MM.1S (cell line): ENCODE results near the gene UXS1.

Experiments used
- DNase-seq: peaks from one replicate; pipeline ENCODE4 v3.0.0-alpha.2; 2015
- H2AFZ ChIP-seq: fragments of 300-600 bp; sonication (generic); 2 replicates; pipeline ENCODE4 v1.6.0; 2016; ENCODE audit warnings: antibody characterized with exemption, low read length
- H3F3A ChIP-seq: fragments of 300-600 bp; sonication (generic); 2 replicates; pipeline ENCODE4 v1.6.1; 2016; ENCODE audit warnings: mild to moderate bottlenecking, antibody characterized with exemption, low read length, moderate library complexity, mixed read lengths; ENCODE audit not compliant: insufficient read depth
- H3K27ac ChIP-seq: fragments of 300-600 bp; sonication (generic); 2 replicates; pipeline ENCODE4 v1.5.1; 2016; ENCODE audit warnings: mild to moderate bottlenecking, low read length
- H3K27me3 ChIP-seq: fragments of 300-600 bp; sonication (generic); replicated peaks from 2 replicates; pipeline ENCODE4 v1.6.0; 2016; ENCODE audit warnings: low read length; ENCODE audit not compliant: insufficient read depth
- H3K36me3 ChIP-seq: fragments of 300-600 bp; sonication (generic); replicated peaks from 2 replicates; pipeline ENCODE4 v1.6.1; 2016; ENCODE audit warnings: mild to moderate bottlenecking, low read length, mixed read lengths; ENCODE audit not compliant: insufficient read depth
- H3K4me1 ChIP-seq: fragments of 300-600 bp; sonication (generic); 2 replicates; pipeline ENCODE4 v1.6.1; 2016; ENCODE audit warnings: low read length, mixed read lengths
- H3K4me2 ChIP-seq: fragments of 300-600 bp; sonication (generic); 2 replicates; pipeline ENCODE4 v1.6.0; 2016; ENCODE audit warnings: low read depth, low read length
- H3K4me3 ChIP-seq: fragments of 300-600 bp; sonication (generic); 2 replicates; pipeline ENCODE4 v1.5.1; 2016; ENCODE audit warnings: low read length, mixed read lengths
- H3K79me2 ChIP-seq: fragments of 300-600 bp; sonication (generic); 2 replicates; pipeline ENCODE4 v1.6.1; 2016; ENCODE audit warnings: mixed run types, low read length, mixed read lengths
- H3K9ac ChIP-seq: fragments of 300-600 bp; sonication (generic); 2 replicates; pipeline ENCODE4 v1.6.1; 2016; ENCODE audit warnings: low read length, mixed read lengths
- H3K9me2 ChIP-seq: fragments of 300-600 bp; sonication (generic); replicated peaks from 2 replicates; pipeline ENCODE4 v1.6.1; 2016; ENCODE audit warnings: mild to moderate bottlenecking, low read length, mixed read lengths; ENCODE audit not compliant: insufficient read depth
- H3K9me3 ChIP-seq: fragments of 300-600 bp; sonication (generic); replicated peaks from 2 replicates; pipeline ENCODE4 v1.6.1; 2016; ENCODE audit warnings: mild to moderate bottlenecking, low read length, mixed read lengths; ENCODE audit not compliant: insufficient read depth
- H4K20me1 ChIP-seq: fragments of 300-600 bp; sonication (generic); 2 replicates; pipeline ENCODE4 v1.6.1; 2016; ENCODE audit warnings: mild to moderate bottlenecking, low read length, moderate library complexity, mixed read lengths; ENCODE audit not compliant: insufficient read depth
- CTCF ChIP-seq: fragments of 300-600 bp; sonication (generic); IDR thresholded peaks from 2 replicates; pipeline ENCODE4 v1.5.1; 2016; ENCODE audit warnings: antibody characterized with exemption, low read length, mixed read lengths
- EZH2 ChIP-seq: fragments of 300-600 bp; sonication (generic); optimal IDR thresholded peaks from 2 replicates; pipeline ENCODE3; 2017; ENCODE audit warnings: low read depth, mild to moderate bottlenecking, antibody characterized with exemption, low read length, mixed read lengths
- EZH2phosphoT487 ChIP-seq: fragments of 300-600 bp; sonication (generic); IDR thresholded peaks from 2 replicates; pipeline ENCODE4 v1.6.1; 2018; ENCODE audit warnings: antibody characterized with exemption, low read length

The UXS1 gene

GRCh38 chr2:106172649-106173048 is 21.5 kb downstream of the UXS1 start:
- H3K36me3 ChIP-seq: no peaks in the 10 kb centered on the region
- no peak overlapping the region for H2AFZ ChIP-seq
- H3K27me3 ChIP-seq: no peaks in the 10 kb centered on the region
- no peaks in the 10 kb centered on the region for H3K9me2 ChIP-seq
- DNase-seq: no peak
- peaks cover 4% of the 10 kb centered on the region; the same call in 1 of the 2 replicates for H3K79me2 ChIP-seq
- no peak overlapping the region for H3K4me2 ChIP-seq
- no peak overlapping the region for H3K4me3 ChIP-seq
- H3K27ac ChIP-seq: no peak overlapping the region
- H3K9ac ChIP-seq: no peak overlapping the region
- H3F3A ChIP-seq: no peaks in the 10 kb centered on the region
- no peaks in the 10 kb centered on the region for H3K9me3 ChIP-seq
- no peak for TF ChIP-seq EZH2phosphoT487
- no peak for TF ChIP-seq CTCF
- no peak for TF ChIP-seq EZH2
- no peaks in the 10 kb centered on the region for H4K20me1 ChIP-seq
- no peaks in the 10 kb centered on the region for H3K4me1 ChIP-seq

DNA sequence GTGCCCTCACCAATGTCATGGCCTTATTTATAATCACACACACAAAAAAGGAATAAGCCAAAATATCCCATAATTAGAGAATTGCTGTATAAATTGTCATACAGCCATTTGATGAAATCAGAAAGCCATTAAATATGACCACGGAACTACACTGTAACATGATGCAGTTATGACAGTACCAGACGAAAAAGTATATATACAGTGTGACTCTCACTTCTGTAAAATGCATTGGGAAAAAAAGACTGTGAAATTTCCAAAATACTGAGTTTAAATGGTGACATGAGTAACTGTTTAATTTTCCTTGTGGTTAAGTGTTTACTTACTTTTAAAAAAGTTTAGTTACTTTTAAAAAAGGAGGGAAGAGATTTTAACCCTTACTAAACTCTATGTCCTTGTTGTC is 25.4 kb downstream of the UXS1 start:
- Histone ChIP-seq H3K27ac (no peak overlapping the region), H3K79me2 (peaks cover 4% of the 10 kb centered on the region; the same call in 1 of the 2 replicates), H3K9me2 (no peaks in the 10 kb centered on the region), H3K9ac (no peak overlapping the region), H2AFZ (no peak overlapping the region), H3K4me3 (no peak overlapping the region), H3F3A (no peaks in the 10 kb centered on the region), H4K20me1 (no peaks in the 10 kb centered on the region), H3K27me3 (no peaks in the 10 kb centered on the region), H3K4me2 (no peak overlapping the region), H3K9me3 (no peaks in the 10 kb centered on the region), H3K36me3 (no peaks in the 10 kb centered on the region), H3K4me1 (no peaks in the 10 kb centered on the region)
- DNase-seq: no peak
- TF ChIP-seq EZH2phosphoT487 (no peak), EZH2 (no peak), CTCF (no peak)

- Histone ChIP-seq H3K9me2 (no peaks in the 10 kb centered on the region), H3K27ac (no peak overlapping the region), H2AFZ (no peak overlapping the region), H3K9me3 (no peaks in the 10 kb centered on the region), H3K9ac (no peak overlapping the region), H4K20me1 (no peaks in the 10 kb centered on the region), H3K79me2 (peaks cover 4% of the 10 kb centered on the region; the same call in 1 of the 2 replicates), H3K27me3 (no peaks in the 10 kb centered on the region), H3K4me2 (no peak overlapping the region), H3K4me1 (no peaks in the 10 kb centered on the region), H3K4me3 (no peak overlapping the region), H3K36me3 (no peaks in the 10 kb centered on the region), H3F3A (no peaks in the 10 kb centered on the region)
- TF ChIP-seq EZH2 (no peak), EZH2phosphoT487 (no peak), CTCF (no peak)
- no peak for DNase-seq
Measured at GRCh38 chr2:106167067-106167466, 27.0 kb downstream of the UXS1 start.
